CD4-positive, alpha-beta T cell treated with Interferon gamma for 1 hour (primary cell): ENCODE measurements around the gene OGFOD2.

Experiments
- DNase-seq: peaks from one replicate; pipeline ENCODE4 v3.0.0-alpha.2; 2020

OGFOD2 gene

GRCh38 chr12:122951979-122952892 is 22.8 kb upstream of the OGFOD2 start:
- DNase-seq, result peak; percentile 76

- no peak for DNase-seq
Measured at GRCh38 chr12:122955156-122955555, 19.9 kb upstream of the OGFOD2 start.

GRCh38 chr12:122956035-122956434 is 19.0 kb upstream of the OGFOD2 start:
- no peak for DNase-seq

DNA sequence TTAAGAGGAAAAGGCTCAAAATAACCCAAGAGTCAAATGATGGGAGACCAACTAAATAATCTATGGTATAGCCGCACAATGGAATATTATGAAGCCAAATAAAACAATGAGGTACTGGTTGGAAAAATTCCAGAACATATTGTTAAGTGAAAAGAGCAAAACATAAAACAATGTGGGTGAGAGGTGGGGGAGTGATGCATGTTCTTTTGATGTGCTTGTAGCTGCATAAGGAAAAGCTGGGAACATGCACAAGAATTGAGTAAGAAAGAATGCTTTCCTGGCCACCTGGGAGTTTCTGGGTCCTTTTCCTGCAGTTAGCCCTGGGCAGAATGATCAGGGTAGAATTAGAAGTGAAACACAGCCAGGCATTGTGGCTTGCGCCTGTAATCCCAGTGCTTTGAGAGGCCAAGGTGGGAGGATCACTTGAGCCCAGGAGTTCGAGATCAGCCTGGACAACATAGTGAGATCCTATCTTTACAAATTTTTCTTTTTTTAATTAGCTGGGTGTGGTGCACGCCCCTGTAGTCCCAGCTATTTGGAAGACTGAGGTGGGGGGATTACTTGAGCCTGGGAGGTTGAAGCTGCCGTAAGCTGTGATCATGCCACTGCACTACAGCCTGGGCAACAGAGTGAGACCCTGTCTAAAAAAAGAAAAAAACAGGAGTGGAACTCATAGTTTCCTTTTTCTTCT is 16.7 kb upstream of the OGFOD2 start:
- DNase-seq, result no peak

- no peak for DNase-seq
Measured at GRCh38 chr12:122959566-122960192, 15.4 kb upstream of the OGFOD2 start.

GRCh38 chr12:122960193-122960569 is 14.9 kb upstream of the OGFOD2 start:
- no peak for DNase-seq

- no peak for DNase-seq
Measured at GRCh38 chr12:122961531-122962329, 13.3 kb upstream of the OGFOD2 start.

GRCh38 chr12:122963941-122964265 is 11.1 kb upstream of the OGFOD2 start:
- no peak for DNase-seq

- no peak for DNase-seq
Measured at GRCh38 chr12:122964439-122965257, 10.4 kb upstream of the OGFOD2 start.

- DNase-seq, result no peak
Measured at GRCh38 chr12:122965321-122965751, 9.7 kb upstream of the OGFOD2 start.

DNA sequence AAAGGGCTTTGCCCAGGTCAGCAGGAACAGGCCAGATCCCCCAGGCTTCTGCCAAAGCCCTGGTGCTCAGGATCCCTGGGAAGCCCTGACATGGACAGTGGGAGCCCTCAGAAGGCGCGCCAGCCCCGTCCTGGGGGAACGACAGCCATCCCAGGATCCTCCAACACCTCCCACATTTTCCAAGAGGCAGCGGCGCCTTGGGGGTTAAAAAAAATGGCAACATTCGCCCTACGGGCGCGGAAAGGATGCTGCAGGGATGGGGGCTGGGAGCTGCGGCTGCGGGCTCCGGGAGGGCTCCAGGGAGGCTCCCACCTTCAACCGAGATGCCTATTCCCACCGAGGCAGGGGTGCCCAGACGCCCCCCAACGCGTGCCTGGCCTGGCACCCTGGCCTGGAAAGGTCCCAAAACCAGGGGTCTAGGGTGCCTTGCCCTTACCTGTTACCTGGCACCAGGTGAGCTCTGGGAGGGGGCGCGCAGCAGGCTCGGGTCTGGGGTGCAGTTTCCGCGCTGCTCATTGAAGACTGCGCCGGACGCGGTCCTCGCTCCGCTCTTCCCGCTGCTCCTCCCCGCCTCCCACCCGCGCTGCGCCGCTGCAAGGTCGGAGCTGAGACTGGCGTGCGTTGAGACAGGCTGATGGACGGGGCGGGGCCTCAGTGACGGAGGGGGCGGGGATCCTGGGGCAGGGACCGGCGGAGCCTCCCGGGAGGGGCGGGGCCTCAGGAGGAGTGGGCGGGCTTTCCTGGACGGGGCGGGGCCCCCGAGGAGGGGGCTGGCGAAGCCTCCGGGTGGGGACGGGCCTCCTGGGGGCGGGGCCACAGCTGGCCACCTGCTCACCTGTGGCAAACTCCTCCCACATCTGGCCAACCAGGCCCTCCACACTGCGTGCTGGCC is 8.9 kb upstream of the OGFOD2 start, which contains the start of gene ABCB9:
Gene ABCB9, minus strand, starts transcription at position 613 of the 892 bp plus-strand sequence. CDS start 6,228 bp downstream, outside the sequence.
- peak; percentile 91 for DNase-seq

- DNase-seq, result no peak
Measured at GRCh38 chr12:122966743-122967550, 8.1 kb upstream of the OGFOD2 start.

DNA sequence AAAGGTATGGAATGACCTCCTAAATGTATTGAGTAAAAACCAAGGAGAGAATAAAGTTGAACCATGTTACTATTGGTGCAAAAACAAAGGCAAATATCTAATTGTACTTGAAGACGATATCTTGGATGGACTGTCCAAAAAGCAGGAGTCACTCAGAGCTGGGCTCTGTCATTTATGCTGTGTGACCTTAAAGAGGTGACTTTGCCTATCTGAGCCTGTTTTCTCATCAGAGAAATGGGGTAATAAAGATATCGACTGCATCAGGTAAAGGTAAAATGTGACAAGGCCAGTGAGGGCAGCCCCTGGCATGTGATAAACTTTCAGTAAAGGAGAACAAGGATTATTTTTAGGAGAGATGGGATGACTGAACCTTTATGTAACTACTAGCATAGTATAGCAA is 6.9 kb upstream of the OGFOD2 start:
- no peak for DNase-seq

DNA sequence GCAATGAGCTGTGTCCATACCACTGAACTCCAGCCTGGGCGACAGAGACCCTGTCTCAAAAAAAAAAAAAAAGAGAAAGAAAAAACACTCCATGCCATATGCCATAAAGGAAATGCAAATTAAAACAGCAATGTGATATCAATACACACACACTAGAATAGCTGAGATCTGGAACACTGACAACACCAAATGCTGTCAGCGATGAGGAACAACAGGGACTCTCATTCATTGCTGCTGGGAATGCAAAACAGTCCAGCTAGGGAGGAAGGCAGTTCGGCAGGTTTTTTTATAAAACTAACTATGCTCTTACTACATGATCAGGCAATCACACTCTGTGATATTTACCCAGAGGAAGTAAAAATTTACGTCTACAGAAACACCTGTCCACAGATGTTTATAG is 5.4 kb upstream of the OGFOD2 start:
- no peak for DNase-seq

- DNase-seq, result peak; percentile 97
Measured at GRCh38 chr12:122974274-122974891, 661 bp upstream of the OGFOD2 start.

DNA sequence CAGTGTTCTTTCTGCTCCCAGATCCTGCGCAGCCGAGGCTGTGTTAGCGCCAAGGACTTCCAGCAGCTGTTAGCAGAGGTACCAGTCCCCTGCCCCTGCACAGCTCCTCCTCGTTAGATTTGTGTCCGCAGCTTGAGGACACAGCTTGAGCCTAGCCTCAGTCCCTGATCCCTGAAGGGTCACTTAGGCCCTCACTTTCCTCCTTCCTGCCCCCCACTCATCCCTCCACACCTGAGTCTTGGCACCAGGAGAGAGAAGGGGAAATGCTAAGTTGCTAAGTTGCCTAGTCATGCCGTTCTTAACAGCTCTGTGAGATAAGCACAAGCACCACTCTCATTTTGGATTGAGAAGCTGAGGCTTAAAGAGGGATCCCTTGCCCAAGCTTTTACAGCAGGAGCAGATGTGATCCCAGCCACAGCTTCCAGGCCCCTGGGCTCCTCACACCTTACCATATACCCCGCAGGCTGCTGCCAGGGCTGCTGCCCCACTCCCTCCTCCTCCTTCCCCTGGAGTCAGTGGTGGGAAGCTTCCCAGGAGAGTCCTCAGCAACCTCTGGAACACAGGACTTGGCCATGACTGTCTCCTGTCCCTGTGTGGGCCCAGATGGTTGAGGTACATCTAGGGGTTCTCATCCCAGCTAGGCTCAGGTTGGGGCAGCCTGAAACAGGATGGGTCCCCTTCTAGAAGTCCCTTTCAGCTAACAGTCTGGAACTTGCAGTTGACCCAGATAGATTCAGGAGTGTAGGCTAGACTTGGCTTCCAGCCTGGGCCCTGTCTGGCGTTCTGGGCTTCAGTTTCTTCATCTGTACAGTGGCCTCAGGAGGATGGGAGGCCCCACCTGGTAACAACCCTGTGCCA is 975 bp downstream of the OGFOD2 start:
- DNase-seq, result no peak

GRCh38 chr12:122976648-122976975 is 1.6 kb downstream of the OGFOD2 start:
- no peak for DNase-seq

DNA sequence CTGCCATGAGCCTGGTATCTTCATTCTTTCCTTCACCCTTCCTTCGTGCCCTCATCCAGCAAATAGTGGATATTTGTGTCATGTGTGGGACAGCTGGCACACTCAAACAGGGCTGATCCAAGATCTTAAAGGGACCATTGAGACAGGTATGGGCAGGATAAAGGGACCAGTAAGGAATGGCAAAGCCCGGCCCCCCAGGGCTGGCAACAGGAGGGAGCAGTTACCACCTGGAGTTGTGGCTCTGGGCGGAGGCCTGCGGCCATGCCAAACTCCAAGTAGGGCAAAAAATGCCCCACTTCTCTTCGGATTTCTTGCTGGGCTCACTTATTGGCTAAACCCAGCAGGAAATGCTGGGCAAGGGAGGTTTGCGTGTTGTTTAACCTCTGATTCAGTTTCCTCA is 2.1 kb downstream of the OGFOD2 start:
- no peak for DNase-seq
